Cardiac fibroblast (primary cell): ENCODE measurements around the gene KLK6.

ENCODE experiments used
- DNase-seq, 2 donors: peaks; one replicate each; pipeline versions ENCODE4 v3.0.0 to v3.0.0-alpha.2; 2010; ENCODE audit warnings: low read depth in 2 of 2
- H3K4me3 ChIP-seq, 2 donors: replicated peaks in 1 of 2; 1 replicate in 1 of 2; 2 replicates in 1 of 2; pipeline ENCODE4 v1.5.1; 2011; ENCODE audit warnings: low read depth in 2 of 2, low read length in 2 of 2, mild to moderate bottlenecking in 2 of 2, moderate library complexity in 1 of 2
- CTCF ChIP-seq: IDR thresholded peaks from one replicate; pipeline ENCODE4 v1.5.1; 2011; ENCODE audit warnings: low read depth, mild to moderate bottlenecking, low read length, inconsistent platforms

Gene KLK6

GRCh38 chr19:50943074-50943828 is 26.1 kb downstream of the KLK6 start:
- H3K4me3 ChIP-seq = no peak overlapping the region
- no peak for DNase-seq
- TF ChIP-seq CTCF = no peak

DNA sequence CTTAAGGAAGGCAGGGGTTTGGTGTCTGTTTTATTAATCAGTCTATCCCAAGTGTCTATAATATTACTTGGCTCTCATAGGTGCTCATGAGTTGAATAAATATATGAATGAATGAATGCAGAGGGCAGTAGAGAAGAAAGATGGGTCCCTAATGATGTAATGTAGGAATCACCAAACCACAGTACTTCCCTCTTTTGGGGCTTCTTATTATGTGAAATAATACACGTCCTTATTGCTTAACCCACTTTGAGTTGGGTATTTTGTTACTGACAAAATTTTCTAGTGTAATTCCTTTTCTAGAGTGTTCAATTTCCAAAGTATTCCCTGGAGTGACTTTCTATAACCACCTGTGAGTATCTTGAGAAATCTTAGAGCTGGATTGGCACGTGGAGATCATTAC is 29.8 kb downstream of the KLK6 start:
- no peak overlapping the region for H3K4me3 ChIP-seq
- no peak for TF ChIP-seq CTCF
- no peak for DNase-seq

DNA sequence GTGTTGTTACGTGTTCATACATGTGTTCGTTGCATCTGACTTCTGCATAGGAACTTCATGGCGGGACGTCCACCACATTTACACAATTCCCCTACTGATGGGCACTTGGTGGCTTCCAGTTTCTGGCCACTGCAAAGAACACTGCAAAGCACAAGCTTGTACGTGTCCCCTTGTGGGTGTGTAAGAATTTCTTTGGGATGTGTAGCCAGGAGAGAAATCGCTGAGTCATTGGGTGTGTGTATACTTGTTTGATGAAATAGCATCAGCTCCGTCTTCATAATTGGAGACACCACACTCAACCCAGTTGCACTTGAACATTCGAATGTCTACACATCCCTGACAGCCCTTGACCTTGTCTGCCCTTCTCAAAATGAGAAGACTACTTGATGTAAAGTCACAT is 35.8 kb downstream of the KLK6 start:
- no peak for TF ChIP-seq CTCF
- peak; percentile 29 to 45 for DNase-seq

GRCh38 chr19:50932690-50933083 is 36.7 kb downstream of the KLK6 start:
- no peak for DNase-seq
- TF ChIP-seq CTCF = no peak
- no peak overlapping the region for H3K4me3 ChIP-seq

More for the DNA sequence above, 35.8 kb downstream of the KLK6 start:
- no peak overlapping the region for H3K4me3 ChIP-seq

DNA sequence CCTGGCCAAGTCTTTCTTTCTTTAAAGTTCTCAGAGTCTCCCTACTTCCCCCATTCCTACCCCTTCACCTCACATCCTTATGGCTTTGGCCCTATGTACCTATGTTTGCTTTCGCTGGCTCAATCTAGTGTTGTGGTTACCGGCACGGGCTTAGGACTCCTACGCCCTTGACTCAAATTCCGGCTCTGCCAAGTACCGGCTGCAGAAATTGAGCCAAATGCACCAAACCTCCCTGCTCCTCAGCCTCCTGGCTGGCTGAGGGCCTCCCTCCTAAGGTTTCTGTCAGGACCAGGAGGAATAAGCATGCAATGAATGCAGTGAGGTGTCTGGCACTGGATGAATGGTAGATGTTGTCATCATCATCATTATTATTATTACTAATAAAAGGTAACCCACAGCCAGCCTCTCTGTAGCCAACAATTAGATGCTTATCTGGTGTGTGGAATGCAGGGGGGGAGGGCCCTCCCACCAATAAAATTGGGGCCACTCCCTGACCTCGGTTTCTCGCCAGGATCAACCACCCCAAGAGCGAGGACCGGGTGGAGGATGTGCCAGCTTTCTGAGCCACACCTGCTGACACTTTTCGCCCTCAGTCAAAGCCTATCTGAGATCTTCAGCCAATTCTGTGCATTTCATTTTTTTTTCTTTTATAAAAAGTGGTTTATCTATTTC is 37.2 kb downstream of the KLK6 start:
- no peak for TF ChIP-seq CTCF
- no peak for DNase-seq
- no peak overlapping the region for H3K4me3 ChIP-seq

- DNase-seq = no peak
- H3K4me3 ChIP-seq = no peak overlapping the region
- no peak for TF ChIP-seq CTCF
Observed at GRCh38 chr19:50931023-50931422, 38.4 kb downstream of the KLK6 start.
